Endothelial cell of umbilical vein (primary cell): ENCODE measurements around the gene HPS3. TPM values are rescaled to one million over a fixed set of nuclear protein-coding genes. Genes with fewer than 3 reads are reported as not detected.

ENCODE experiments used
- BruUV-seq: library from RNA; stranded (reverse); fragments of 400-500 nt; replicated peaks from 2 replicates; lab custom pipeline; 2021; lab: Mats Ljungman, UMichigan
- CTCF ChIA-PET: fragments of 300-600, 350-600 bp; sonication (Branson Sonifier 250); formaldehyde crosslinking; loops from one replicate; lab custom pipeline; 2021; ENCODE audit warnings: antibody characterized with exemption, inconsistent platforms; lab: Charles Lee
- POLR2A ChIA-PET: fragments of 300-600, 350-600 bp; sonication (Branson Sonifier 250); formaldehyde crosslinking; loops from one replicate; lab custom pipeline; 2021; ENCODE audit warnings: antibody characterized with exemption, inconsistent platforms; lab: Charles Lee
- DNase-seq: peaks from one replicate; pipeline ENCODE4 v3.0.0-alpha.2; 2011; ENCODE audit warnings: low read depth, low spot score
- FAIRE-seq: peaks from 2 replicates; lab custom pipeline; 2011; peaks lifted over from hg19 to GRCh38; lab: Jason Lieb, UNC
- H2AFZ ChIP-seq: 2 replicates; pipeline ENCODE4 v1.6.0; 2012; ENCODE audit warnings: low read depth, low read length, control low read depth, inconsistent platforms
- H3K27ac ChIP-seq: 2 replicates; pipeline ENCODE4 v1.5.1; 2011; ENCODE audit warnings: low read depth, mild to moderate bottlenecking, control low read depth, low read length, moderate library complexity; ENCODE audit not compliant: insufficient read depth
- H3K27me3 ChIP-seq, 2 experiments: 2 replicates each; pipeline versions ENCODE4 v1.6.0 to v1.6.1; 2011; ENCODE audit warnings: low read length in 2 of 2, mixed read lengths in 1 of 2; ENCODE audit not compliant: control insufficient read depth in 2 of 2, insufficient read depth in 2 of 2
- H3K36me3 ChIP-seq, 2 experiments: 2 replicates in 1 of 2; 3 replicates in 1 of 2; pipeline ENCODE4 v1.5.1; 2011; ENCODE audit warnings: low read length in 2 of 2, mild to moderate bottlenecking in 1 of 2, moderate library complexity in 1 of 2; ENCODE audit not compliant: control insufficient read depth in 2 of 2, insufficient read depth in 2 of 2; ENCODE audit errors: extremely low read depth in 1 of 2
- H3K4me1 ChIP-seq: 3 replicates; pipeline ENCODE4 v1.5.1; 2011; ENCODE audit warnings: mild to moderate bottlenecking, low read length; ENCODE audit not compliant: control insufficient read depth, insufficient read depth; ENCODE audit errors: extremely low read depth
- H3K4me2 ChIP-seq: 2 replicates; pipeline ENCODE4 v1.6.1; 2011; ENCODE audit warnings: low read length, control low read depth, mixed read lengths; ENCODE audit not compliant: insufficient read depth
- H3K4me3 ChIP-seq, 3 experiments: fragments of 200-600 bp in 1 of 3; sonication (generic), shearing (Covaris generic) in 1 of 3; replicated peaks in 1 of 3; 2 replicates each; pipeline ENCODE4 v1.5.1; 2011 to 2016; ENCODE audit warnings: control low read depth in 3 of 3, low read length in 3 of 3, mild to moderate bottlenecking in 2 of 3, inconsistent platforms in 1 of 3, low read depth in 1 of 3, moderate library complexity in 1 of 3; ENCODE audit not compliant: insufficient read depth in 1 of 3
- H3K79me2 ChIP-seq: 2 replicates; pipeline ENCODE4 v1.6.0; 2012; ENCODE audit warnings: low read length, inconsistent platforms; ENCODE audit not compliant: control insufficient read depth, insufficient read depth
- H3K9ac ChIP-seq: replicated peaks from 2 replicates; pipeline ENCODE3; 2011; ENCODE audit warnings: low read length, control low read depth; ENCODE audit not compliant: insufficient read depth; ENCODE audit errors: extremely low read depth
- H3K9me1 ChIP-seq: replicated peaks from 3 replicates; pipeline ENCODE4 v1.6.0; 2011; ENCODE audit warnings: mild to moderate bottlenecking, low read length; ENCODE audit not compliant: control insufficient read depth, insufficient read depth; ENCODE audit errors: extremely low read depth
- H3K9me3 ChIP-seq: replicated peaks from 2 replicates; pipeline ENCODE4 v1.5.1; 2012; ENCODE audit warnings: low read length, inconsistent platforms; ENCODE audit not compliant: control insufficient read depth, insufficient read depth
- H4K20me1 ChIP-seq: replicated peaks from 2 replicates; pipeline ENCODE3; 2011; ENCODE audit warnings: mild to moderate bottlenecking, low read length; ENCODE audit not compliant: control insufficient read depth, insufficient read depth; ENCODE audit errors: extremely low read depth
- CTCF ChIP-seq, 2 donors: IDR thresholded peaks; 1 replicate in 1 of 2; 2 replicates in 1 of 2; pipeline ENCODE4 v1.5.1; 2011; ENCODE audit warnings: low read length in 2 of 2, mild to moderate bottlenecking in 2 of 2, moderate library complexity in 2 of 2, control low read depth in 1 of 2, inconsistent platforms in 1 of 2, low read depth in 1 of 2; ENCODE audit not compliant: insufficient read depth in 1 of 2; ENCODE audit errors: extremely low read depth in 1 of 2
- EZH2 ChIP-seq: IDR thresholded peaks from 2 replicates; pipeline ENCODE4 v1.6.1; 2012; ENCODE audit warnings: borderline replicate concordance, low read depth, mild to moderate bottlenecking, moderate library complexity, low read length, inconsistent platforms; ENCODE audit not compliant: severe bottlenecking
- FOS ChIP-seq: IDR thresholded peaks from 2 replicates; pipeline ENCODE4 v1.6.1; 2011; ENCODE audit warnings: mild to moderate bottlenecking, low read length, moderate library complexity, borderline replicate concordance; ENCODE audit not compliant: insufficient read depth
- GATA2 ChIP-seq: IDR thresholded peaks from 2 replicates; pipeline ENCODE4 v1.7.0; 2011; ENCODE audit warnings: low read depth, mild to moderate bottlenecking, moderate library complexity, mixed read lengths, low read length; ENCODE audit not compliant: insufficient read length, insufficient read depth
- JUN ChIP-seq: IDR thresholded peaks from 2 replicates; pipeline ENCODE4 v1.6.1; 2011; ENCODE audit warnings: borderline replicate concordance, low read depth; ENCODE audit not compliant: insufficient read length, insufficient read depth
- MAX ChIP-seq: IDR thresholded peaks from 2 replicates; pipeline ENCODE4 v1.6.1; 2011; ENCODE audit not compliant: insufficient read depth, insufficient read length
- MYC ChIP-seq: IDR thresholded peaks from one replicate; pipeline ENCODE4 v1.6.1; 2011; ENCODE audit warnings: mild to moderate bottlenecking, low read depth, low read length
- POLR2A ChIP-seq: IDR thresholded peaks from 2 replicates; pipeline ENCODE4 v1.6.1; 2012; ENCODE audit warnings: low read depth, mild to moderate bottlenecking, control low read depth, low read length
- POLR2AphosphoS5 ChIP-seq: IDR thresholded peaks from 2 replicates; pipeline ENCODE4 v1.6.1; 2012; ENCODE audit warnings: low read depth, mild to moderate bottlenecking, control low read depth, low read length, moderate library complexity; ENCODE audit not compliant: insufficient read depth
- dilution Hi-C: fragments of 300-500 bp; cut with MboI; formaldehyde crosslinking; loops from one replicate; pipeline ENCODE4 v1.15.0; 2019; ENCODE audit warnings: low sequenced_read_pairs; ENCODE audit not compliant: extremely low pct_ligation_motif_present
- intact Hi-C: fragments of 100-400 bp; cut with micrococcal nuclease; formaldehyde crosslinking; loops from one replicate; pipeline ENCODE4 v1.10.0; 2022
- polyA plus RNA-seq, 4 experiments: library from polyadenylated mRNA; depleted of rRNA in 3 of 4; stranded (reverse) in 3 of 4; unstranded in 1 of 4; fragments of >200 nt; gene quantifications; 2 replicates each; pipeline versions ENCODE4 v1.2.1 to v1.2.3, GENCODE V29; 2011 to 2012; ENCODE audit warnings: missing spikeins in 1 of 4
- total RNA-seq: library from RNA; stranded (reverse); gene quantifications from 2 replicates; pipeline ENCODE4 v1.2.3, GENCODE V29; 2021

HPS3 gene
- total and polyA plus RNA-seq, 2 donors (not counting 3 experiments of a cell fraction or from before 2014, with no cell fraction given): 8.8 to 16.1 TPM

DNA sequence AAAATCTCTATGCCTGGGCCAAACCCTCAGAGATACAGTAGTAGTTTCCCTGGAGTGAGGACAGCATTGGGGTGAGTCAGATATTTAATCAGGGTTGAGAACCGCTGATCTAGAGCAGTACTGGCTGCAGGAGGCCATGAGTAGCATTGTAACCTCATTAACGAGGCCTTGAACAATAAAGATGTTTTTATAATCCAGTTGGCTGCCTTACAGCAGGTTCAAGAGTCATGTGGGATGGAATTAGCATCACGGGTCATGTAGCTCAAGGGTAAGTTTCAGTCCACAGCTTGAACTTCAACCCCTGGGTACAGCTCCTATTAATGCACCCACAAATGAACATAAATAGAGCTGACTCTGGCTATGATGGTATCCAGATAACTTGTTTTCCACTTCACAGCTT, 5.1 kb downstream of the HPS3 start:
- H3K4me3 ChIP-seq: no peak overlapping the region
- ChIA-PET CTCF (interaction anchor here (1.0 kb wide), 1 partner anchor 12 kb away, joined by 3 read pairs; no protein-coding TSS in a partner anchor), POLR2A (no interaction called here)
- peaks cover 2% of the 10 kb centered on the region for H3K79me2 ChIP-seq
- H3K9me1 ChIP-seq: no peaks in the 10 kb centered on the region
- no peak overlapping the region for H2AFZ ChIP-seq
- H3K4me2 ChIP-seq: no peak overlapping the region
- FAIRE-seq (no peak), DNase-seq (no peak)
- no peaks in the 10 kb centered on the region for H3K4me1 ChIP-seq
- H3K36me3 ChIP-seq: no peaks in the 10 kb centered on the region
- no peaks in the 10 kb centered on the region for H3K27me3 ChIP-seq
- no peaks in the 10 kb centered on the region for H3K9me3 ChIP-seq
- TF ChIP-seq POLR2AphosphoS5 (no peak), MAX (no peak)
- H3K27ac ChIP-seq: no peak overlapping the region
- no peaks in the 10 kb centered on the region for H4K20me1 ChIP-seq
- dilution Hi-C loops: no loop called here
- H3K9ac ChIP-seq: no peak overlapping the region
- intact Hi-C loops: no loop called here
- BruUV-seq: no TSS peak

- CTCF ChIA-PET: no interaction called here
- H3K79me2 ChIP-seq: no peaks in the 10 kb centered on the region
- dilution Hi-C loops (no loop called here), intact Hi-C loops (no loop called here)
- H3K9me3 ChIP-seq: no peaks in the 10 kb centered on the region
- BruUV-seq: no TSS peak
- peaks cover 0 to 2% of the 10 kb centered on the region in 2 experiments for H3K36me3 ChIP-seq
- TF ChIP-seq POLR2AphosphoS5: no peak
- TF ChIP-seq FOS: no peak
- no peak for TF ChIP-seq JUN
- no peak for TF ChIP-seq POLR2A
- no peak for TF ChIP-seq CTCF (IDR thresholded peaks at IDR 0.05; ENCODE audit: extremely low read depth in 1 of 2, insufficient read depth in 1 of 2, low read depth in 1 of 2, low read length in 2 of 2)
- no peak for TF ChIP-seq EZH2
- TF ChIP-seq MAX: no peak
- no peak for TF ChIP-seq GATA2
- no peak for TF ChIP-seq MYC
- H3K27me3 ChIP-seq: no peaks in the 10 kb centered on the region
- H3K9me1 ChIP-seq: no peaks in the 10 kb centered on the region
- no peak overlapping the region for H3K27ac ChIP-seq
- POLR2A ChIA-PET: no interaction called here
- no peak for DNase-seq
- no peak overlapping the region for H2AFZ ChIP-seq
- no peak overlapping the region for H3K4me2 ChIP-seq
- H3K4me1 ChIP-seq: peaks cover 11% of the 10 kb centered on the region
- FAIRE-seq: no peak
- no peak overlapping the region for H3K9ac ChIP-seq
- no peaks in the 10 kb centered on the region for H4K20me1 ChIP-seq
- no peak overlapping the region for H3K4me3 ChIP-seq
Measured at GRCh38 chr3:149142682-149143081, 13.2 kb downstream of the HPS3 start.
